Endothelial cell (in vitro differentiated cells): ENCODE measurements around the gene LMO4. TPM values are rescaled to one million over a fixed set of nuclear protein-coding genes. Genes with fewer than 3 reads are reported as not detected.
A peak's percentile ranks its signal among the peaks of the same experiment; 100 is the strongest.

Source experiments
- DNase-seq: peaks from one replicate; pipeline ENCODE4 v3.0.0; 2021; ENCODE audit warnings: low spot score
- H3K27ac Mint-ChIP-seq: one replicate; pipeline ENCODE4 v1.8.0; 2021; ENCODE audit warnings: mixed read lengths, inconsistent platforms; ENCODE audit not compliant: unreplicated experiment
- H3K27me3 Mint-ChIP-seq: one replicate; pipeline ENCODE4 v1.8.0; 2021; ENCODE audit warnings: mild to moderate bottlenecking, moderate library complexity, mixed read lengths, inconsistent platforms; ENCODE audit not compliant: unreplicated experiment
- H3K36me3 Mint-ChIP-seq: one replicate; pipeline ENCODE4 v1.8.0; 2021; ENCODE audit warnings: mild to moderate bottlenecking, low read depth, mixed read lengths, inconsistent platforms; ENCODE audit not compliant: unreplicated experiment
- H3K4me1 Mint-ChIP-seq: one replicate; pipeline ENCODE4 v1.8.0; 2021; ENCODE audit warnings: mild to moderate bottlenecking, mixed read lengths, inconsistent platforms; ENCODE audit not compliant: unreplicated experiment
- H3K4me3 Mint-ChIP-seq: one replicate; pipeline ENCODE4 v1.8.0; 2021; ENCODE audit warnings: mild to moderate bottlenecking, mixed read lengths, inconsistent platforms; ENCODE audit not compliant: unreplicated experiment
- H3K9me3 Mint-ChIP-seq: one replicate; pipeline ENCODE4 v1.8.0; 2021; ENCODE audit warnings: mixed read lengths, inconsistent platforms; ENCODE audit not compliant: unreplicated experiment
- total RNA-seq: library from RNA; stranded (reverse); fragmentation: NEBNext Ultra II Directional; extraction: Animal tissue kit (Norgen Biotek cat#: 25700); gene quantifications from one replicate; pipeline ENCODE4 v1.2.1, GENCODE V29; 2021; ENCODE audit not compliant: unreplicated experiment
- TF ChIP-seq, protein P1 (sequence below): fragments of 200-600 bp; sonication (generic); IDR thresholded peaks from one replicate; pipeline ENCODE4 v1.5.0; 2021; ENCODE audit warnings: antibody characterized with exemption; ENCODE audit not compliant: unreplicated experiment

LMO4 gene
- total RNA-seq, 1 donor from 2014 or later, result 25.9 TPM

GRCh38 chr1:87344231-87344630 lies 15.6 kb downstream of the LMO4 start:
- Mint-ChIP-seq H3K27ac (no peak overlapping the region), H3K36me3 (peaks cover 5% of the 10 kb centered on the region), H3K4me1 (peaks cover 11% of the 10 kb centered on the region), H3K27me3 (no peaks in the 10 kb centered on the region), H3K9me3 (no peaks in the 10 kb centered on the region), H3K4me3 (no peak overlapping the region)
- TF ChIP-seq, protein P1, sequence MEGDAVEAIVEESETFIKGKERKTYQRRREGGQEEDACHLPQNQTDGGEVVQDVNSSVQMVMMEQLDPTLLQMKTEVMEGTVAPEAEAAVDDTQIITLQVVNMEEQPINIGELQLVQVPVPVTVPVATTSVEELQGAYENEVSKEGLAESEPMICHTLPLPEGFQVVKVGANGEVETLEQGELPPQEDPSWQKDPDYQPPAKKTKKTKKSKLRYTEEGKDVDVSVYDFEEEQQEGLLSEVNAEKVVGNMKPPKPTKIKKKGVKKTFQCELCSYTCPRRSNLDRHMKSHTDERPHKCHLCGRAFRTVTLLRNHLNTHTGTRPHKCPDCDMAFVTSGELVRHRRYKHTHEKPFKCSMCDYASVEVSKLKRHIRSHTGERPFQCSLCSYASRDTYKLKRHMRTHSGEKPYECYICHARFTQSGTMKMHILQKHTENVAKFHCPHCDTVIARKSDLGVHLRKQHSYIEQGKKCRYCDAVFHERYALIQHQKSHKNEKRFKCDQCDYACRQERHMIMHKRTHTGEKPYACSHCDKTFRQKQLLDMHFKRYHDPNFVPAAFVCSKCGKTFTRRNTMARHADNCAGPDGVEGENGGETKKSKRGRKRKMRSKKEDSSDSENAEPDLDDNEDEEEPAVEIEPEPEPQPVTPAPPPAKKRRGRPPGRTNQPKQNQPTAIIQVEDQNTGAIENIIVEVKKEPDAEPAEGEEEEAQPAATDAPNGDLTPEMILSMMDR, result no peak
- no peak for DNase-seq

GRCh38 chr1:87346130-87346814 lies 17.6 kb downstream of the LMO4 start:
- TF ChIP-seq, protein P1, result no peak
- DNase-seq, result no peak
- H3K4me3 Mint-ChIP-seq, result peak overlapping the region; percentile 24
- peak overlapping the region; percentile 79 for H3K27ac Mint-ChIP-seq
- H3K27me3 Mint-ChIP-seq, result no peaks in the 10 kb centered on the region
- no peaks in the 10 kb centered on the region for H3K9me3 Mint-ChIP-seq
- H3K36me3 Mint-ChIP-seq, result no peaks in the 10 kb centered on the region
- peaks cover 11% of the 10 kb centered on the region for H3K4me1 Mint-ChIP-seq

GRCh38 chr1:87348341-87349019 lies 19.8 kb downstream of the LMO4 start:
- Mint-ChIP-seq H3K36me3 (no peaks in the 10 kb centered on the region), H3K9me3 (no peaks in the 10 kb centered on the region), H3K4me1 (peaks cover 11% of the 10 kb centered on the region), H3K27ac (no peak overlapping the region), H3K4me3 (no peak overlapping the region), H3K27me3 (peaks cover 4% of the 10 kb centered on the region)
- TF ChIP-seq, protein P1, result no peak
- DNase-seq, result no peak

DNA sequence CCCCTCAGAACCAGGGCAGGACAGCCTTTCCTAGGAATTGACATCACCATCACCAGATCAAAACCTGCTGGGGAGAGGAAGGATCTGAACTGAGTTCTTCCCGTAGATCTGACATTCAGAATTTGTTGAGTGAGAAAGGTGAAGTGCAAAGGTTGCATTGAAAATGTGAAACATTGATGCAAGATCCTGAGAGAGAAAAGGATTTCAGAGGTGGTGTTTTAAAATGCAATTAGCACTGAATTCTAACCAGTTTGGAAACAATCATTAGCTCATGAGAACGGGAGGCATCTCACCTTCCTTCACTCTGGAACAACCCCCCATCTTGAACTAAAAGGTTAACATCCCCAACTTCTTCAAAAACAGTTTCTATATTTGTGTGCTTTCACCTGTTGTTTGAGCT lies 20.4 kb downstream of the LMO4 start:
- TF ChIP-seq, protein P1, result no peak
- H3K9me3 Mint-ChIP-seq, result no peaks in the 10 kb centered on the region
- H3K27me3 Mint-ChIP-seq, result peaks cover 4% of the 10 kb centered on the region
- no peak overlapping the region for H3K4me3 Mint-ChIP-seq
- no peak overlapping the region for H3K27ac Mint-ChIP-seq
- no peaks in the 10 kb centered on the region for H3K36me3 Mint-ChIP-seq
- H3K4me1 Mint-ChIP-seq, result peaks cover 11% of the 10 kb centered on the region
- DNase-seq, result no peak

- H3K4me1 Mint-ChIP-seq, result no peaks in the 10 kb centered on the region
- H3K27me3 Mint-ChIP-seq, result peaks cover 5% of the 10 kb centered on the region
- no peaks in the 10 kb centered on the region for H3K9me3 Mint-ChIP-seq
- H3K27ac Mint-ChIP-seq, result no peak overlapping the region
- no peak for DNase-seq
- H3K4me3 Mint-ChIP-seq, result no peak overlapping the region
- TF ChIP-seq, protein P1, result no peak
- no peaks in the 10 kb centered on the region for H3K36me3 Mint-ChIP-seq
These were observed 27.2 kb downstream of the LMO4 start for GRCh38 chr1:87355894-87356293.
